Stimulated activated effector memory CD8-positive, alpha-beta T cell treated with anti-CD3 and anti-CD28 coated beads, Interleukin-12 subunit alpha, Interleukin-12 subunit beta, amount 100 ng/mL, for 72 hours (primary cell): ENCODE measurements around the gene DOC2B.
A peak's percentile ranks its signal among the peaks of the same experiment; 100 is the strongest.

ENCODE experiments used
- ATAC-seq: fragments of 150-1000 bp; cut with Tn5 transposase; 2 replicates; pipeline ENCODE4 v1.10.0; 2021
- DNase-seq, 2 donors: peaks; one replicate each; pipeline ENCODE4 v3.0.0; 2021 to 2022; ENCODE audit warnings: low spot score in 2 of 2
- H3K27ac Mint-ChIP-seq: one replicate; pipeline ENCODE4 v1.8.0; 2022; ENCODE audit warnings: mild to moderate bottlenecking, mixed read lengths
- H3K36me3 Mint-ChIP-seq: one replicate; pipeline ENCODE4 v1.8.0; 2022; ENCODE audit warnings: mild to moderate bottlenecking, mixed read lengths
- H3K4me1 Mint-ChIP-seq: one replicate; pipeline ENCODE4 v1.8.0; 2022; ENCODE audit warnings: mixed read lengths
- H3K4me3 Mint-ChIP-seq: one replicate; pipeline ENCODE4 v1.8.0; 2022; ENCODE audit warnings: mild to moderate bottlenecking, mixed read lengths
- H3K9me3 Mint-ChIP-seq: one replicate; pipeline ENCODE4 v1.8.0; 2022; ENCODE audit warnings: mixed read lengths

Gene DOC2B

DNA sequence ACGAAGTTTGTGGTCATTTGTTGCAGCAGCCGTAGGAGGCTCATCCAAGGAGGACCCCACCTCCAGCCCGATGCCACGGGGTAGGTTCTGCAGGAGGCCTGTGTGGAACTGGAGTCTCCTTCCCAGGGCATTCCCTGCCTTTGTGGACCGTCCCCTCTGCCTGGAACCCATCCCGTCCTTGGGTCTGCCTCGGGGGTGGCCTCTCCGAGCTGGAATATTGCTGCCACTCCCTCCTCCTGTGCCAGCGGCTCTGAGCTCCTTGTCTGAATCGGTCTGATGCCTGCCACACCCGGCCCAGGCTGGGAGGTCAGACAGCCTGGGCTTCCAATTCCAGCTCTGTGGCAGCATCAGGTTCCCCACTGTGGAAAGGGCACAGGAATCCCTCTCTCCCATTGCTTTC lies 18.8 kb downstream of the DOC2B start:
- DNase-seq = no peak
- no peak for ATAC-seq
- no peak overlapping the region for H3K4me3 Mint-ChIP-seq
- no peaks in the 10 kb centered on the region for H3K9me3 Mint-ChIP-seq
- no peaks in the 10 kb centered on the region for H3K4me1 Mint-ChIP-seq
- no peaks in the 10 kb centered on the region for H3K36me3 Mint-ChIP-seq
- H3K27ac Mint-ChIP-seq = no peak overlapping the region

DNA sequence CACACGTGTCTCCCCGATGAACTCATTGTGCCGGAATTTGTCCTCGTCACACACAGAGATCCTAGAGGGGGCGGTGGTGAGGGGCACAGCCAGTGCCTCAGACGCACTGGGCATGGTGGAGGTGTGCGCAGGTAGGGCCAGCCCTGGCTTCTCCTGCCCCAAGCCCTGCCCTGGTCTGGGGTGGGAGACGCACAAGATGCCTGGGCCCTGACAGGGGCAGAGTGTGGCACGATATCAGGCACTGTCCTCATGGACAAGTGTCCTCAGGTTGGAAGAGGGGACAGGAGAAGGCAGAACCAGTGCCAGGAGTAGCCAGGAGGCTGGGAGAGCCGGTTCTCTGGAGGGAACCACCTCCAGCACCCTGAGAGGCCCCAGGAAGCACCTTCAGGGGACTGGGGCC lies 20.0 kb downstream of the DOC2B start:
- ATAC-seq (no peak), DNase-seq (no peak)
- Mint-ChIP-seq H3K36me3 (no peaks in the 10 kb centered on the region), H3K9me3 (no peaks in the 10 kb centered on the region), H3K4me3 (no peak overlapping the region), H3K4me1 (no peaks in the 10 kb centered on the region), H3K27ac (no peak overlapping the region)

DNA sequence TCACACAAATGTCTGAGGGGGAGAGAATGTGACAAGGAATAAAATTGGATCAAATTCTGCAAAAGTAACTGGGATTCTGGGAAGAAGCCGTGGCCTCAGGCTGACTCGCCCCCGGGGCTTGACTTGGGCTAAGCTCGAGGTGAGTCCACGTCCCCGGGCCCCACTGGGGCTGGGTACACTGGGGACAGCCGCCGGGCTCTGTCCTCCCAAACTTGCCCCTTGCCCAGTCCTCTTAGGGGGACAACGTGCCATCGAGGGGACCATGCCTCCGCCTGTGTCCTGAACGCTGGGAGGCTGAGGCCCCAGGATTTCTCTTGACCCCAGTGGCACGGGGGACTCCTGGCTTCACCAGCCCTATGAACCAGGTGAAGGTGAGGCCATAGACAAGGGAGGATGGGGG lies 21.1 kb downstream of the DOC2B start:
- Mint-ChIP-seq H3K27ac (no peak overlapping the region), H3K4me3 (no peak overlapping the region), H3K36me3 (no peaks in the 10 kb centered on the region), H3K4me1 (no peaks in the 10 kb centered on the region), H3K9me3 (no peaks in the 10 kb centered on the region)
- ATAC-seq (no peak), DNase-seq (no peak)

DNA sequence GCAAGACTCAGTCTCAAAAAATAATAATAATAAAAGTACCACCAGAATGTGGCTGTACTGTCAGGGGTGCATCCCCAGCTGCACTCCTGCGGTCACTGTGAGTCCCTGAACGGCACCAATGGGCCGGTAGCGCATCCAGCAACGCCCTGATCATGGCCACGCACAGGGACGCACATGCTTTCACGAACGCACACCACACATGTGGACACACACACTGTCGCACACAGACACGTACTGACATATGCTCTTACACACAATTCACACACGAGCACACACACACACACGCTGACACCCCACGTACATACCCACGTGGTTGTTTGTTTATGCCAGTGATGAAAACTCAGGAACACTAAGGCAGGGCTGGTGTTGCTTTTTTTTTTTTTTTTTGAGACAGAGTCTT lies 21.8 kb downstream of the DOC2B start:
- Mint-ChIP-seq H3K9me3 (no peaks in the 10 kb centered on the region), H3K36me3 (no peaks in the 10 kb centered on the region), H3K4me1 (no peaks in the 10 kb centered on the region), H3K4me3 (no peak overlapping the region), H3K27ac (no peak overlapping the region)
- ATAC-seq (no peak), DNase-seq (no peak)

DNA sequence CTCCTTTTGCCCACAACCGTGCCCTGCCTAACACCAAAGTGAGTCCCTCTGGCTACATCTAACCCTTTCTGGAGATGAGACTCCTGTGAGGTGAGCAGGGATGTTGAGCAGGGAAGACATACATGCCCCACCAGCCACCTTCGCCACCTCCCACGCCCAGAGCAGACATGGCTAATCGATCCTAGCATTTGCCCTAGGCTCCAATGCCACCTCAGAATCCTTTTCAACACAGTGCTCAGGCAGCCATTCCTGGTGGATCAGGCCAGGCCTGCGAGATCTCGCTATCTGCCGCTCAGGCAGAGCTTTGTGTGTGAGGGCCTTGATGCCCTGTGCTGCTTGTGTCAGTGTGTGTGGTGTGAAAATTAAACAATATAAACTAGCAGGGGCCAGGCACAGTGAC lies 23.1 kb downstream of the DOC2B start:
- no peak overlapping the region for H3K4me3 Mint-ChIP-seq
- H3K27ac Mint-ChIP-seq = no peak overlapping the region
- ATAC-seq (no peak), DNase-seq (no peak)
- H3K36me3 Mint-ChIP-seq = no peaks in the 10 kb centered on the region
- no peaks in the 10 kb centered on the region for H3K4me1 Mint-ChIP-seq
- no peaks in the 10 kb centered on the region for H3K9me3 Mint-ChIP-seq

DNA sequence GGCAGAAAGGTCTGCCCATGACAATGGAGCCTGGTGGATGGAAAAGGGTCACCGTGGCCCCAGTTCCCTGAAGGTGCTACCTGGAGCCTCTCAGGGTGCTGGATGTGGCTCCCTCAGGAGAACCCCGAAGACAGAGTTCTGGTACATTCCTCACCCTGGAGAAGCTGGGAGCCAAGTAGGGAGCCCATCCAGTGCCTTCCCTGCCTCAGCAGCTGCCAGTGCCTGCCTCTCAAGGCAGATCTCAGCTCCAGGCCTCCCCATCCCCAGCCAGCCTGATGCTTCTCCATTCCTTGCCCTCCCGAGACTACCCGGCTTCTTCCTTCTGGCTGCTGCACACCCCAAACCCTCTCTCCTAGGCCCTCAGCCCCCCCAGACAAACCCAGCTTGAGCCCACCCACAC lies 23.5 kb downstream of the DOC2B start:
- Mint-ChIP-seq H3K36me3 (no peaks in the 10 kb centered on the region), H3K4me1 (no peaks in the 10 kb centered on the region), H3K9me3 (no peaks in the 10 kb centered on the region), H3K27ac (no peak overlapping the region), H3K4me3 (no peak overlapping the region)
- DNase-seq (no peak), ATAC-seq (no peak)

DNA sequence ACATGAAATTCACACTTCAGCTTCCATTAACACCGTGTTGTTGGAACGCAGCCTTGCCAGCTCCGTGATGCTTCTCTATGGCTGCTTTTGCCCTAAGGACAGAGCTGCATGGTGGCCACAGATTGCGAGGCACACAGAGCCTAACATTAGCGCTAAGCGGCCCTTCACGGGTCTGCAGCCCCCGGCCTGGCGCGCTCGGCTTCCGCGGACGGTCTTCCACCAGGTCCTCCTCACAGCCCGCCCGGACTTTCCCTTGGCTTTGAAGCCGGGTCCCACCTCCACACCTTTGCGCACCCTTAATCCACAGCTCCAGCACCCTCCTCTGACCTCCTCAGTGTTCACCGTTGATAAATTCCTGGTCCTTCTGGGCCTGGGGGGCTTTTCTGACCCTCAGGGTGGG lies 24.5 kb downstream of the DOC2B start:
- no peak overlapping the region for H3K27ac Mint-ChIP-seq
- H3K4me3 Mint-ChIP-seq = no peak overlapping the region
- no peak for DNase-seq
- H3K36me3 Mint-ChIP-seq = no peaks in the 10 kb centered on the region
- ATAC-seq = no peak
- H3K9me3 Mint-ChIP-seq = no peaks in the 10 kb centered on the region
- no peaks in the 10 kb centered on the region for H3K4me1 Mint-ChIP-seq

DNA sequence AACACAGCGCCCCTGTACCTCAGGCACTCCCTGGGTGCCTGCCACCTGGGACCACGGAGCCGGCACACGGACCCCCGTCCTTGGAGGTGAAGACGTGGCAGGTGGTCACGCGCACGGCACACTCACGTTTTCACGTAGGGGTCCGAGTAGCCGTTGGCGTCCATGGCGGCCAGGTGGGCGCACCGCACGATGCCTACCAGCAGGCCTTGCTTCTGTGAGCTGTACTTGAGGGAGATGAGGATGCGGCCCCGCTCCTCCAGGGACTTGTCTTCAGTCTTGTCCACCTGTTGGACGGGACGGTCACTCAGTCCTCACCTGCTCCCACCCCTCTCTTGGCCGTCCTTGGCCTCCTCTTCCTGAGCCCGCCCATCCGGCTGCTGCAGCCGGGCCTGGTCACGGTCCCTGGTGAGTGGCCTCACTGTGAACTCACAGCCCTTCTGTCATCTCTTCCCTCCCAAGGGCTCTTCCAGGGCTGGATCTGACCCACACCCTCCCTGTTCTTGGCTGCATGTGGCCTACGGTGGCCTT lies 25.3 kb downstream of the DOC2B start:
- no peak for ATAC-seq
- H3K4me1 Mint-ChIP-seq = no peaks in the 10 kb centered on the region
- no peaks in the 10 kb centered on the region for H3K36me3 Mint-ChIP-seq
- no peak overlapping the region for H3K27ac Mint-ChIP-seq
- no peaks in the 10 kb centered on the region for H3K9me3 Mint-ChIP-seq
- H3K4me3 Mint-ChIP-seq = no peak overlapping the region
- DNase-seq = no peak

DNA sequence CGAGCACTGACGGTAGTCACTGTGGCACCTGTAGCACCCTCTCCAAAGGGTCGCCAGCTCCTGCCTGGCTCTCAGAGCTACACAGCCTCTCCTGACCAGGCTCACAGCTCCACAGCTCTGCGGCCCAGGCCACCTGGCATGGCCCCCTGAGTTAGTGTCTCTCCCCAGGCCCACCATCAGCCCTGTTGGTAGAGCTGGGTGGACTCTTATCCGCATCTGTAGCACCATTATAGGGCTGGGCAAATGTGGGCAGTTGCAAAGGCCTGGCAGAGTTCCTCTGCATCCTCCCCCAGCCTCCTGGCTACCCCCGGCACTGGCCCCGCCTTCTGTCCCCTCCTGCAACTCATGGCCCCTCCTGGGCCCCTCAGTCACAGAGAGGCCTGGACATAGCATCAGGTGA lies 25.9 kb downstream of the DOC2B start:
- H3K27ac Mint-ChIP-seq = no peak overlapping the region
- no peak for DNase-seq
- no peak for ATAC-seq
- no peaks in the 10 kb centered on the region for H3K9me3 Mint-ChIP-seq
- no peaks in the 10 kb centered on the region for H3K4me1 Mint-ChIP-seq
- H3K4me3 Mint-ChIP-seq = no peak overlapping the region
- H3K36me3 Mint-ChIP-seq = no peaks in the 10 kb centered on the region

DNA sequence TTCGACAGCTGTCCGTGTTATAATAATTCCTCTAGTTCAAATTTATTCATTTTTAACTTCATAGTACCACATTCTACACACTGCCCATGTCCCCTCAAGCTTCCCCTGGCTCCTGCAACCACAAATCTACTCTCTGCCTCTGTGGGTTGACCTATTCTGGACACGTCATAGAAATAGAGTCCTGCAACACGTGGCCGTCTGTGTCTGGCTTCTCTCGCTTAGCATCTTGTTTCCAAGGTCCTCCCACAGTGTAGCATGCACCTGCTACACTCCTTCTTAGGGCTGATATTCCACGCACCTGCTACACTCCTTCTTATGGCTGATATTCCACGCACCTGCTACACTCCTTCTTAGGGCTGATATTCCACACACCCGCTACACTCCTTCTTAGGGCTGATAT lies 27.6 kb downstream of the DOC2B start:
- H3K4me3 Mint-ChIP-seq = no peak overlapping the region
- H3K27ac Mint-ChIP-seq = no peak overlapping the region
- no peaks in the 10 kb centered on the region for H3K9me3 Mint-ChIP-seq
- ATAC-seq (no peak), DNase-seq (no peak)
- no peaks in the 10 kb centered on the region for H3K4me1 Mint-ChIP-seq
- H3K36me3 Mint-ChIP-seq = no peaks in the 10 kb centered on the region

DNA sequence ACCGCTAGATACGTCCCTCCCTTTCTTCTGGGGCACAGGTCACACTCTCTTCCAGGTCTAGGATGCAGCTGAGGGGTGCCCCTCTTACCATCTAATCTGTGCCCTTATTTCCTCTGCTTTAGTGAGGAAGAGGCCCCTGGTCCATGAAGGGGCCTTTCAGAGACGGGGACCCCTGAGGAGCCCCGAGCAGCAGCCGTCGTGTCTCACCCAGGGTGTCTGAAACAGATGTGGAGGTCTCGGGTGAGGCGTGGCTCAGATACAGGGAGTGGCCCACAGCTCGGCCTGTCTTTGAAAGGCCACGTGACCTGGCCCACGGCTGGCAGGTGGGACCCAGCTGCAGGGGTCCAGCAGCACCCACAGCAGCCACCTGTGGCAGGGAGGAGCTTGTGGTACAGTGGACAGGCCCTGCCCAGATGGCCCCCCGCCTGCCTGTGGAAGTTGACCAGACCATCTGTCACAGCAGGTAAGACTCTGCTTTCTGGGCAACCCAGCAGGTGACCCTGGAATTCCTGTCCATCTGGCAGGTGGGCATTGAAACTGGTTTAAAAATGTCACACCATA lies 28.5 kb downstream of the DOC2B start:
- Mint-ChIP-seq H3K4me1 (no peaks in the 10 kb centered on the region), H3K36me3 (no peaks in the 10 kb centered on the region), H3K4me3 (no peak overlapping the region), H3K27ac (no peak overlapping the region), H3K9me3 (no peaks in the 10 kb centered on the region)
- DNase-seq (no peak), ATAC-seq (no peak)

DNA sequence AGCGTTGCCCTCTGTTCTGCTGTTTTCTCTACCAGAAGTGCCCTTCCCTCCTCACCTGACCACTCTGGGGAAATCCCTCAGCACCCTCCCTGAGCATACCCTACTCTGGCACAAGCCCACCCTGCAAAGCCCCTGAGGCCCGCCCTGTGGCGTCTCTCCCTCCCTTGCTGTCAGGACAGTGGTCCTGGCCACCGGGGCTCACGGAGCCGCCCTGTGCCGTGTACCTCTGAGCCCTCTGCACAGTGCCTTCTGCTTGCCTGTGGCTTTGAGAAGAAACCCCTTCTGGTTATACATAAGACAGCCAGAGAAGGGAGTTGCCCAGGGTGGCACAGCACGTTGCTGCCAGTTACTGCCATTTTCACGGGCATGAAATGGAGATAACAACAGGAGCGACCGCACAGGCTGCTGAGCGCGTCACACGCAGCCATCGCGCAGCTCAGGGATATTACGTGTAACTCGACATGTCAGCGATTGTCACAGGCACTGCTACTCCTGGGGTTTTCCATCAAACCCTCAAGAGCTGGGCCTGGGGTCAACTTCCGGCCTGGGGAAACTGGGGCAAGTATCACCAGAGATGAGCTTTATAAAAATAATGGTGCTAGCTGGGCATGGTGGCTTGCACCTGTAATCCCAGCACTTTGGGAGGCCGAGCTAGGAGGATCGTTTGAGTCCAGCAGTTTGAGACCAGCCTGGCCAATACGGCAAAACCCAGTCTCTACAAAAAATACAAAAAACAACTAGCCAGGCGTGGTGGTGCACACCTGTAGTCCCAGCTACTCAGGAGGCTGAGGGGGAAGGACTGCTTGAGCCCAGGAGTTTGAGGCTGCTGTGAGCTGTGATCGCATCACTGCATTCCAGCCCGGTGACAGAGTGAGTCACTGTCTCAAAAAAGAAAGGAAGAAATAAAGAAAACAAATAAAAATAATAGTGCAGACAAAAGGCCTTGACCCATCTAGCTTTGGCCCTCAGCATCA lies 29.3 kb downstream of the DOC2B start:
- DNase-seq (no peak), ATAC-seq (no peak)
- no peak overlapping the region for H3K27ac Mint-ChIP-seq
- H3K36me3 Mint-ChIP-seq = no peaks in the 10 kb centered on the region
- no peaks in the 10 kb centered on the region for H3K9me3 Mint-ChIP-seq
- H3K4me1 Mint-ChIP-seq = no peaks in the 10 kb centered on the region
- no peak overlapping the region for H3K4me3 Mint-ChIP-seq

DNA sequence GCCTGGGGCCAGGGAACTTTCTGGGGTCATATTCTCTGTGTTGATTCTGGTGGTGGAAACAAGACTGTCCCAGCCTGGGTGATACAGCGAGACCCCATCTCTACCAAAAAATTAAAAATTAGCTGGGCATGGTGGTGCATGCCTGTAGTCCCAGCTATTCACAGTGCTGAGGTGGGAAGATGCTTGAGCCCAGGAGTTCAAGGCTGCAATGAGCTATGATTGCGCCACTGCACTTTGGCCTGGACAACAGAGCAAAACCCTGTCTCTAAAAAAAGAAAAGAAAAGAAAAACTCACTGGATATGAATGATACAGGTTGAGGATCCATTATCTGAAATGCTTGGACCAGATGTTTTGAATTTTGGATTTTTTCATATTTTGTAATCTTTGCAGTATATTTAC lies 30.4 kb downstream of the DOC2B start:
- no peak for DNase-seq
- H3K9me3 Mint-ChIP-seq = no peaks in the 10 kb centered on the region
- H3K36me3 Mint-ChIP-seq = no peaks in the 10 kb centered on the region
- no peak overlapping the region for H3K27ac Mint-ChIP-seq
- H3K4me3 Mint-ChIP-seq = no peak overlapping the region
- ATAC-seq = no peak
- H3K4me1 Mint-ChIP-seq = no peaks in the 10 kb centered on the region

DNA sequence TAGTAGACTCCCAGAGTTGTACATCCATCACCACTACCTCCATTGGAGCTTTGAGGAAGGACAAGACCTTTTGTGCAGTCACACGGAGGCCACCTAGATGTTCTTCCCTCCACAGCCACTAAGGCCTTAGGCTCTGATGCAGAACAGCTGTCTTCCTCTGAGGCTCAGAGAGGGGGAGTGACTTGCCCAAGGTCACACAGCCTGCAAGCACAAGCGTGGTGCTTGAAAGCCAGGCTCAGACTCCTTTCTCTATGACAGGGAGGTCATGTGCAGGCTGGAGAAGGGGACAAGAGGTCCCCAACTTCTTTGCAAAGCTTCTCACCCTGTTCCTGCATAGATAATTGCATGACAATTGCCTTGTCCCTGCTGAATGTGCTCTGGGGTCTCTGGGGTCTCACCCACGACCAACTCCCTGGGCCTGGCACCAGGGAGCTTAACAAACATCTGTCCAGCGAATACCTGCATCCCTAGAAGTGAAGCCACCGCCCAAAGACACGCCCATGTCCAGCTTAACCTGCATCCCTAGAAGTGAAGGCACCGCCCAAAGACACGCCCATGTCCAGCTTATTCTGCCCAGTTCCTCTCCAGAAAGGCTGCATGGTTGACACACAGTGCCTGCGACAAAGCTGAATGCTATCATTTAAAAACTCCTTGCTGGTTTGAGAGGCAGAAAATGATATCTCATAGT lies 31.4 kb downstream of the DOC2B start:
- no peaks in the 10 kb centered on the region for H3K4me1 Mint-ChIP-seq
- no peak overlapping the region for H3K4me3 Mint-ChIP-seq
- DNase-seq = no peak
- H3K36me3 Mint-ChIP-seq = no peaks in the 10 kb centered on the region
- ATAC-seq = no peak
- H3K27ac Mint-ChIP-seq = no peak overlapping the region
- no peaks in the 10 kb centered on the region for H3K9me3 Mint-ChIP-seq

DNA sequence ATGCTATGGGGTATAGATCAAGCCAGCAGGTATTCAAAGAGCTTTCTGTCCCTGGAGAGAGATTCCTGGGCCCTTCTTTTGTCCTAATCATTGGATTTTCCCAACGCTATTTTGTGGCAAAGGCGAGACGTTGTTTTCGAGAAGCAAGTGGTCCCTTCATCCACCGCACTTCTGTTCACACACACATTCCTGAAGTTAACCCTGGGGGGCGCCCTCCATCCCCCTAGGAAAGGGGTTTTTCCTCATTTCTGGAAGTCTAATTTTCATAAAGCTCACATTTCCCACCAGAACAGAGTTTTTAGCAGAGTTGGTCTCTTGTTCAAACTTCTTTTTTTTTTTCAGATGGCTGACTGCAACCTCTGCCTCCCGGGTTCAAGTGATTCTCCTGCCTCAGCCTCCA lies 32.2 kb downstream of the DOC2B start:
- no peak for ATAC-seq
- DNase-seq = peak in 1 of 2 donors; percentile 30
- Mint-ChIP-seq H3K27ac (peak overlapping the region; percentile 52), H3K36me3 (no peaks in the 10 kb centered on the region), H3K4me1 (no peaks in the 10 kb centered on the region), H3K9me3 (no peaks in the 10 kb centered on the region), H3K4me3 (no peak overlapping the region)

DNA sequence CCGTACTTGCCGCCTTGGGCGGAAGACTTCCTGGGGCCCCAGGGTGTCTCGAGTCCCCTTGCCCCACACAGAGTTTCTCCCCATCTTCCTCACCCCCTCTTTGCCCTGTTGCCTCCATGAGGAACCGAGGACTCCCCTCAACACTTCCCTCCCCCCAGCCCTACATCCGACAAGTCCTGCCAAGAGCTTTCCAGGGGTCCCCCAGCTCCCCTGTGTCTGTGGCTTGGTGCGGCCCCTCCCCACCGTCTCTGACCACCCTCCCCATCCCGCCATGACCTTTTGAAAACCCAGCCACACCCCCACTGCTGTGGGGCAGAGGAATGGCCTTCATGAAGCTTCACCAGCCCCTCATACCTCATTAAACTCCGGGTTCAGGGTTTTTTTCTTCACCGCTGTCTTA lies 32.7 kb downstream of the DOC2B start:
- ATAC-seq (no peak), DNase-seq (no peak)
- peak overlapping the region; percentile 52 for H3K27ac Mint-ChIP-seq
- H3K9me3 Mint-ChIP-seq = no peaks in the 10 kb centered on the region
- no peaks in the 10 kb centered on the region for H3K4me1 Mint-ChIP-seq
- no peaks in the 10 kb centered on the region for H3K36me3 Mint-ChIP-seq
- H3K4me3 Mint-ChIP-seq = no peak overlapping the region
